Naive thymus-derived CD4-positive, alpha-beta T cell (primary cell): ENCODE data around the gene ABCA2. TPM values are rescaled to one million over a fixed set of nuclear protein-coding genes. Genes with fewer than 3 reads are reported as not detected.

Source experiments
- ATAC-seq: fragments of 150-1000 bp; cut with Tn5 transposase; 2 replicates; pipeline ENCODE4 v1.10.0; 2021; ENCODE audit warnings: mild to moderate bottlenecking, moderate library complexity
- CTCF ChIA-PET: fragments of 350-600 bp; sonication (Branson Sonifier 250); formaldehyde crosslinking; loops from one replicate; lab custom pipeline; 2021; ENCODE audit warnings: antibody characterized with exemption; lab: Charles Lee
- POLR2A ChIA-PET: fragments of 350-600 bp; sonication (Branson Sonifier 250); formaldehyde crosslinking; loops from one replicate; lab custom pipeline; 2021; ENCODE audit warnings: antibody characterized with exemption, inconsistent platforms; lab: Charles Lee
- DNase-seq, 9 donors: peaks; one replicate each; pipeline versions ENCODE4 v3.0.0 to v3.0.0-alpha.2; 2020 to 2022; ENCODE audit warnings: mixed read lengths in 1 of 9
- H3K27ac ChIP-seq: one replicate; pipeline ENCODE4 v1.7.0; 2013; ENCODE audit warnings: mild to moderate bottlenecking, low read depth, low read length, moderate library complexity
- H3K27me3 ChIP-seq, 2 donors: one replicate each; pipeline ENCODE4 v1.7.0; 2013; ENCODE audit warnings: low read length in 2 of 2, mild to moderate bottlenecking in 2 of 2, moderate library complexity in 2 of 2; ENCODE audit not compliant: control insufficient read depth in 2 of 2, insufficient read depth in 2 of 2
- H3K36me3 ChIP-seq, 3 experiments: 1 replicate in 2 of 3; 2 replicates in 1 of 3; pipeline ENCODE4 v1.7.0; 2013; ENCODE audit warnings: low read length in 3 of 3, mild to moderate bottlenecking in 3 of 3, moderate library complexity in 1 of 3; ENCODE audit not compliant: insufficient read depth in 3 of 3, control insufficient read depth in 2 of 3
- H3K4me1 ChIP-seq, 2 donors: one replicate each; pipeline ENCODE4 v1.7.0; 2013; ENCODE audit warnings: low read length in 2 of 2, mild to moderate bottlenecking in 2 of 2, moderate library complexity in 1 of 2; ENCODE audit not compliant: control insufficient read depth in 2 of 2, insufficient read depth in 2 of 2
- H3K4me3 ChIP-seq: 2 replicates; pipeline ENCODE4 v1.7.0; 2013; ENCODE audit warnings: mild to moderate bottlenecking, low read length
- H3K9me3 ChIP-seq, 3 experiments: 1 replicate in 2 of 3; 2 replicates in 1 of 3; pipeline ENCODE4 v1.7.0; 2013; ENCODE audit warnings: low read length in 3 of 3; ENCODE audit not compliant: control insufficient read depth in 2 of 3
- H3K27ac Mint-ChIP-seq, 9 donors: one replicate each; pipeline ENCODE4 v1.8.0; 2020 to 2022; ENCODE audit warnings: mixed read lengths in 9 of 9, mild to moderate bottlenecking in 8 of 9, moderate library complexity in 5 of 9, inconsistent platforms in 2 of 9
- H3K27me3 Mint-ChIP-seq, 5 donors: one replicate each; pipeline ENCODE4 v1.8.0; 2021 to 2022; ENCODE audit warnings: mixed read lengths in 5 of 5, mild to moderate bottlenecking in 1 of 5
- H3K36me3 Mint-ChIP-seq, 5 donors: one replicate each; pipeline ENCODE4 v1.8.0; 2020 to 2022; ENCODE audit warnings: mixed read lengths in 5 of 5, mild to moderate bottlenecking in 3 of 5, inconsistent platforms in 1 of 5
- H3K4me1 Mint-ChIP-seq, 7 donors: one replicate each; pipeline ENCODE4 v1.8.0; 2020 to 2022; ENCODE audit warnings: mixed read lengths in 7 of 7, mild to moderate bottlenecking in 3 of 7, inconsistent platforms in 1 of 7
- H3K4me3 Mint-ChIP-seq, 10 donors: one replicate each; pipeline ENCODE4 v1.8.0; 2020 to 2022; ENCODE audit warnings: mild to moderate bottlenecking in 10 of 10, mixed read lengths in 10 of 10, moderate library complexity in 6 of 10, inconsistent platforms in 2 of 10
- H3K9me3 Mint-ChIP-seq, 11 donors: one replicate each; pipeline ENCODE4 v1.8.0; 2020 to 2022; ENCODE audit warnings: mixed read lengths in 11 of 11, mild to moderate bottlenecking in 4 of 11, inconsistent platforms in 1 of 11, moderate library complexity in 1 of 11
- intact Hi-C, 2 donors: fragments of 100-400 bp; cut with micrococcal nuclease; formaldehyde crosslinking; loops; one replicate each; pipeline ENCODE4 v1.15.1; 2023
- polyA plus RNA-seq, 2 donors: library from polyadenylated mRNA; unstranded; fragments of 300-500 nt; fragmentation: Illumina TruSeq; gene quantifications; one replicate each; pipeline ENCODE4 v1.2.3, GENCODE V29; 2021
- total RNA-seq, 6 experiments: library from RNA in 5 of 6; stranded (reverse) in 5 of 6; gene quantifications; 1 replicate in 5 of 6; 2 replicates in 1 of 6; pipeline ENCODE4 v1.2.3 and lab custom pipeline; 2021 to 2026

The ABCA2 gene
- total and polyA plus RNA-seq, 7 experiments from 2014 or later, result 1.8 to 112 (median 25.1) TPM

DNA sequence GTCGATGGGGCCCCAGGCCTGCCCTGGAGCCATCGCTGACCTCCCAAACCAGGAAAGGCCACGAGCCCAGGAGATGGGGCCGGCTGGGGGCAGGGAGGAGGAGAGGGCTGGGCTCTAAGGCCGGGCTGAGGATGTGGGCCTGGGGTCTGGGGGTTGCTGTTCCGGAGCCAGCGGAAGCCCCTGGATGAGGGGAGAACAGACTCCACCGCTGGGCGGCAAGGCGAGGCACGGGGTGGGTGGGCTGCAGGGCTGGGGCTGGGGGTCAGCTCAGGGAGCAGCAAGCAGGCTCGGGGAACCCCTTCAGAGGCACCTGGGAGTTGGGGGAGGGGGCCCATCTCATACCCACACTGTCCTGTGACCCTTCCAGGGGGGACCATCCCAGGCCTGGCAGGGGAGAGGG is 64.3 kb downstream of the ABCA2 start:
- Histone ChIP-seq H3K9me3 (no peaks in the 10 kb centered on the region), H3K27me3 (no peaks in the 10 kb centered on the region), H3K27ac (no peak overlapping the region), H3K4me3 (no peak overlapping the region), H3K4me1 (peaks cover 12 to 61% of the 10 kb centered on the region in 2 donors), H3K36me3 (no peaks in the 10 kb centered on the region)
- intact Hi-C loops, result no loop called here
- no peaks in the 10 kb centered on the region for H3K36me3 Mint-ChIP-seq
- peaks cover 0 to 6% (median 0%) of the 10 kb centered on the region in 5 donors for H3K27me3 Mint-ChIP-seq
- H3K27ac Mint-ChIP-seq, result no peak overlapping the region
- no peak for DNase-seq
- no peak overlapping the region for H3K4me3 Mint-ChIP-seq
- H3K9me3 Mint-ChIP-seq, result no peaks in the 10 kb centered on the region
- CTCF ChIA-PET, result no interaction called here
- POLR2A ChIA-PET, result no interaction called here
- ATAC-seq, result no peak
- H3K4me1 Mint-ChIP-seq, result peaks cover 0 to 37% (median 22%) of the 10 kb centered on the region in 7 donors

DNA sequence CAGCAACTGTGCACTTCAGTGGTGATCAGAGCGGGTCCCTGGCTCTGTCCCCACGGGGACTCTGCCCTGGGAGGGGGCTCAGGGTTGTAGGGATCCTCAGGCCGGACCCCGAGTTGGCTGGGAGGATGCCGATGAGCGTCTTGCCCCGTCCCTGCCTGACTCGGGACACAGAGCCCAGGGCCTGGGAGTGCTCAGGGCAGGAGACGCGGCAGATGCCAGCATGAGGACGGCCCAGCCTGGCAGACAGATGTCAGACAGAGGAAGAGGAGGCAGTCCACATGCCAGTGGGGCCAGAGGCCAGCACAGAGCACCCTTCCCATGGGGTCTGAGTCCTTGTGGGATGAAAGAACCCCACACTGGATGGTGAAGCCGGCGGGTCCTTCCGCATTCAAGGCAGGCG is 64.7 kb downstream of the ABCA2 start:
- Histone ChIP-seq H3K4me3 (no peak overlapping the region), H3K27me3 (no peaks in the 10 kb centered on the region), H3K27ac (no peak overlapping the region), H3K36me3 (no peaks in the 10 kb centered on the region), H3K4me1 (peaks cover 12 to 65% of the 10 kb centered on the region in 2 donors), H3K9me3 (no peaks in the 10 kb centered on the region)
- ATAC-seq, result no peak
- CTCF ChIA-PET, result no interaction called here
- Mint-ChIP-seq H3K9me3 (no peaks in the 10 kb centered on the region), H3K27me3 (peaks cover 0 to 6% (median 0%) of the 10 kb centered on the region in 5 donors), H3K27ac (peak overlapping the region in 1 of 9 donors; percentile 60), H3K4me3 (no peak overlapping the region), H3K4me1 (peaks cover 0 to 37% (median 26%) of the 10 kb centered on the region in 7 donors), H3K36me3 (no peaks in the 10 kb centered on the region)
- intact Hi-C loops, result no loop called here
- POLR2A ChIA-PET, result no interaction called here
- no peak for DNase-seq

DNA sequence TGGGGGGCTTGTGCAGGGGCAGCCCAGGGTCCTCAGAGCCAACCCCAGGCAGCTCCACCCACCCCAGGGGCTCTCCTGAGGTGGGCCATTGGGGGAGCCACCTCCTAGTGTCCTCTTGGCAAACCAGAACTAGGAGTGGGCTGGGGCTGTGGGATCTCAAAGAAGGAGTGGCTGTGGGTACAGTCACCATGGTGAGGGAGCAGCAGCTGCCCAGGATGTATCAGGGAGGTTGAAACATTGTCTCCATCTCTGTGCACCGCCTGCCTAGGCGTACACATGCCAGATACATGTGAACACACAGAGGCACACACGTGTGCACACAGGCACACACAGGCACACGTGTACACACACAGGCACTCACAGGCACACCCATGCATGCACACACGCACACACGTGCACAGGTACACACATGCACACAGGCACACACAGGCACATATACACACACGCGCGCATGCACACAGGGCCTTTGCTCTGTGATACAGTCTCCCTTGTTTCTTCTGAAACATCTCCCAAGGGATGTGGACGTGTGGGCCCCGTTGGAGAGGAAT is 65.3 kb downstream of the ABCA2 start:
- Mint-ChIP-seq H3K4me3 (peak overlapping the region in 2 of 10 donors; percentile 28 to 35), H3K4me1 (peaks cover 0 to 37% (median 26%) of the 10 kb centered on the region in 7 donors), H3K27ac (peak overlapping the region in 3 of 9 donors; percentile 44 to 60 (median 55)), H3K36me3 (no peaks in the 10 kb centered on the region), H3K27me3 (peaks cover 0 to 6% (median 0%) of the 10 kb centered on the region in 5 donors), H3K9me3 (no peaks in the 10 kb centered on the region)
- H3K36me3 ChIP-seq, result no peaks in the 10 kb centered on the region
- no peaks in the 10 kb centered on the region for H3K27me3 ChIP-seq
- no peak overlapping the region for H3K27ac ChIP-seq
- ATAC-seq (no peak), DNase-seq (no peak)
- intact Hi-C loops, result no loop called here
- POLR2A ChIA-PET, result no interaction called here
- H3K9me3 ChIP-seq, result no peaks in the 10 kb centered on the region
- no peak overlapping the region for H3K4me3 ChIP-seq
- CTCF ChIA-PET, result interaction anchor here (0.6 kb wide), 1 partner anchor 60 kb away, joined by 3 read pairs; no protein-coding TSS in a partner anchor
- H3K4me1 ChIP-seq, result peaks cover 12 to 70% of the 10 kb centered on the region in 2 donors

DNA sequence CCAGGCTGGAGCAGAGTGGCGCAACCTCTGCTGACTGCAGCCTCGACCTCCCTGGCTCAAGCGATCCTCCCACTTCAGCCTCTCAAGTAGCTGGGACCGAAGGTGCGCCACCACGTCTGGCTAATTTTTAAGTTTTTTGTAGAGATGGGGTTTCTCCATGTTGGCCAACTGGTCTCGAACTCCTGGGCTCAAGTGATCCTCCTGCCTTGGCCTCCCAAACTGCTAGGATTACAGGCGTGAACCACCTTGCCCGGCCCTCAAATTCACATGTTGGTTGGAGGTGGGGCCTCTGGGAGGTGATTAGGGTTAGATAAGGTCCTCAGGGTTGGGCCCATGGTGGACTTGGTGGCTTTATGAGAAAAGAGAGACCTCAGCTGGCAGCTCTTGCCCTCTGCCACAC is 65.9 kb downstream of the ABCA2 start:
- Mint-ChIP-seq H3K4me3 (no peak overlapping the region), H3K9me3 (no peaks in the 10 kb centered on the region), H3K4me1 (peaks cover 0 to 35% (median 26%) of the 10 kb centered on the region in 7 donors), H3K27ac (no peak overlapping the region), H3K27me3 (peaks cover 0 to 6% (median 0%) of the 10 kb centered on the region in 5 donors), H3K36me3 (no peaks in the 10 kb centered on the region)
- no peaks in the 10 kb centered on the region for H3K36me3 ChIP-seq
- ATAC-seq (no peak), DNase-seq (no peak)
- no peaks in the 10 kb centered on the region for H3K9me3 ChIP-seq
- ChIA-PET CTCF (interaction anchor here (0.6 kb wide), 1 partner anchor 59 kb away, joined by 3 read pairs; no protein-coding TSS in a partner anchor), POLR2A (interaction anchor here (0.9 kb wide), 1 partner anchor 11 kb away, joined by 3 read pairs; no protein-coding TSS in a partner anchor)
- H3K4me3 ChIP-seq, result no peak overlapping the region
- H3K4me1 ChIP-seq, result peaks cover 12 to 72% of the 10 kb centered on the region in 2 donors
- H3K27ac ChIP-seq, result no peak overlapping the region
- intact Hi-C loops, result no loop called here
- no peaks in the 10 kb centered on the region for H3K27me3 ChIP-seq

DNA sequence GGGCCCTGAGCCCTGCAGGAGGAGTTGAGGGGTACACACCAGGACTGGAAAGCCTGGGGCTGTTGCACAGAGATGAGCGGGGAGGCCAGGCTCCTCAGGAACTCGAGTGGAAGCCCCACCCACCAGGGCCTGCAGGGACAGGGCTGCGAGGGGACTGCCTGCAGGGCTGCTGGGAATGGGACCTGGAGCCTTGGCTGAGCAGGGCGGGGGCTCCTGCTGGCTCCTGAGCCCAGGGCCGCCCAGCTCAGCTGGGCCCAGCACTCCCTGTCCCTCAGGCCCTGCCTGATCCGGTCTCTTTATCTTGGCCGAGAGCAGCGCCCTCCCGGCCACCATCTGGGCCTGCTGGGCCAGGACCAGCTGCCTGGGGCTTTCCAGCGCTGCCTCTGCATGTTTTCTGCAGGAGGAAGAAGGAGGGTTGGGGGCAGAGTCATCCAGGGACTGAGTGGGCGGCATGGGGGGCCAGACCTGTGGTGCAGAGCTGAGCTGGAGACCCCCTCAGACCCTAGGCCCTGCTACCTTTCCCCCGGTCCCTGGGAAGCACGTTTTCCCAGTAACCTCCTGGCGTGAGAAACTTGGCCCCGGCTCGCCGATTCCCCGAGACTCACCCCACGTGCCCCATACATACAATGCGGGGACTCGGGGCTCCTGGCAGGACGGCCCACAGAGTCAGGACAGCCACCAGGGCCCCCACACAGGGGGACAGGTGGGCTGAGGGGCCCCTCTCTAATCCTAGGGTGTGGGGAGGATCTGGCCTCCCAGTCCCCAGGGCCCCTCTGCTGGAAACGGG is 66.6 kb downstream of the ABCA2 start:
- H3K36me3 Mint-ChIP-seq, result no peaks in the 10 kb centered on the region
- ChIA-PET POLR2A (interaction anchor here (0.9 kb wide), 1 partner anchor 12 kb away, joined by 3 read pairs; no protein-coding TSS in a partner anchor), CTCF (no interaction called here)
- ATAC-seq, result no peak
- no peak for DNase-seq
- no peaks in the 10 kb centered on the region for H3K9me3 ChIP-seq
- H3K36me3 ChIP-seq, result no peaks in the 10 kb centered on the region
- peaks cover 12 to 72% of the 10 kb centered on the region in 2 donors for H3K4me1 ChIP-seq
- H3K27ac ChIP-seq, result no peak overlapping the region
- no peak overlapping the region for H3K27ac Mint-ChIP-seq
- no peaks in the 10 kb centered on the region for H3K27me3 ChIP-seq
- no peak overlapping the region for H3K4me3 Mint-ChIP-seq
- intact Hi-C loops, result no loop called here
- peaks cover 0 to 32% (median 25%) of the 10 kb centered on the region in 7 donors for H3K4me1 Mint-ChIP-seq
- H3K27me3 Mint-ChIP-seq, result peaks cover 0 to 6% (median 0%) of the 10 kb centered on the region in 5 donors
- H3K9me3 Mint-ChIP-seq, result peaks cover 0 to 4% (median 0%) of the 10 kb centered on the region in 11 donors
- no peak overlapping the region for H3K4me3 ChIP-seq

DNA sequence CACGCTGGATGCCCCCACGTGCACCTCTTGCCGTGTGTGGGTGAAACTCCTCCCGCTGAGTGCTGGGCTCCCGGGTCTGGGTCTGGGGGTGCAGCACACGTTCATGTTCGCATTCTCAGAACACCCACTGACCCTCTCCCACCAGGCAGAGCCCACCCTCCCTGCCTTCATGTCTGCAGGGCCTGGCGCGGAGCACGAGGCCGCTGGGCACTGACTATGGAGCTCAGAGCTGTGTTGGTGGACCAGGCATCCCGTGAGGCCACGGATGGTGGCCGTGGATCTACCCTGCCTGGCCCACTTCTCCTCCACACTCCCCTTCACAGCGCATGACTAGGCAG is 67.1 kb downstream of the ABCA2 start:
- no peak overlapping the region for H3K27ac Mint-ChIP-seq
- peaks cover 0 to 6% (median 0%) of the 10 kb centered on the region in 5 donors for H3K27me3 Mint-ChIP-seq
- H3K27ac ChIP-seq, result no peak overlapping the region

More for the DNA sequence above, 67.1 kb downstream of the ABCA2 start:
- POLR2A ChIA-PET, result no interaction called here
- DNase-seq (no peak), ATAC-seq (no peak)
- H3K4me1 ChIP-seq, result peaks cover 7 to 66% of the 10 kb centered on the region in 2 donors
- H3K36me3 ChIP-seq, result no peaks in the 10 kb centered on the region
- H3K27me3 ChIP-seq, result no peaks in the 10 kb centered on the region
- intact Hi-C loops, result no loop called here
- H3K36me3 Mint-ChIP-seq, result no peaks in the 10 kb centered on the region
- peaks cover 0 to 26% (median 20%) of the 10 kb centered on the region in 7 donors for H3K4me1 Mint-ChIP-seq
- CTCF ChIA-PET, result no interaction called here
- H3K9me3 ChIP-seq, result no peaks in the 10 kb centered on the region
- peaks cover 0 to 7% (median 0%) of the 10 kb centered on the region in 11 donors for H3K9me3 Mint-ChIP-seq
- no peak overlapping the region for H3K4me3 Mint-ChIP-seq
- H3K4me3 ChIP-seq, result no peak overlapping the region
